ENCODE results near the gene AIMP1. TPM values are rescaled to one million over a fixed set of nuclear protein-coding genes. Genes with fewer than 3 reads are reported as not detected.

The AIMP1 gene
- total RNA-seq, 1 experiment from 2014 or later, result 29.6 TPM

Other genes with a start within 250 kb of the AIMP1 start
- gene TBCK, start 341 bp upstream of the AIMP1 start, total RNA-seq (2014; rRNA removed; shearing (Covaris generic)), result 11.2 and 13.8 TPM in 2 replicates
- gene GIMD1, start 52.2 kb downstream of the AIMP1 start, total RNA-seq (2014; rRNA removed; shearing (Covaris generic)), result not detected in 2 replicates

Data from HT1080 (cell line).